Measurements from ENCODE around the gene COMMD1.
A peak's percentile ranks its signal among the peaks of the same experiment; 100 is the strongest.

The COMMD1 gene

GRCh38 chr2:61924895-61925663 is 19.6 kb downstream of the COMMD1 start:
- no peak for DNase-seq (ENCODE audit: low read depth)
- TF ChIP-seq CTCF (conservative IDR thresholded peaks at IDR 0.05; ENCODE audit: low read length): no peak
- no peak overlapping the region for H3K4me3 ChIP-seq (ENCODE audit: low read length)

GRCh38 chr2:61926531-61927477 is 21.3 kb downstream of the COMMD1 start:
- H3K4me3 ChIP-seq (ENCODE audit: low read length): no peak overlapping the region
- TF ChIP-seq CTCF (conservative IDR thresholded peaks at IDR 0.05; ENCODE audit: low read length): no peak
- DNase-seq (ENCODE audit: low read depth): no peak

- no peak overlapping the region for H3K4me3 ChIP-seq (ENCODE audit: low read length)
- DNase-seq (ENCODE audit: low read depth): peak; percentile 37
- no peak for TF ChIP-seq CTCF (conservative IDR thresholded peaks at IDR 0.05; ENCODE audit: low read length)
Observed at GRCh38 chr2:61928826-61929461, 23.5 kb downstream of the COMMD1 start.

- no peak overlapping the region for H3K4me3 ChIP-seq (ENCODE audit: low read length)
- TF ChIP-seq CTCF (conservative IDR thresholded peaks at IDR 0.05; ENCODE audit: low read length): no peak
- no peak for DNase-seq (ENCODE audit: low read depth)
Observed at GRCh38 chr2:61937098-61937497, 31.6 kb downstream of the COMMD1 start.

GRCh38 chr2:61937886-61938285 is 32.4 kb downstream of the COMMD1 start:
- TF ChIP-seq CTCF (conservative IDR thresholded peaks at IDR 0.05; ENCODE audit: low read length): no peak
- no peak overlapping the region for H3K4me3 ChIP-seq (ENCODE audit: low read length)
- DNase-seq (ENCODE audit: low read depth): no peak

- DNase-seq (ENCODE audit: low read depth): no peak
- H3K4me3 ChIP-seq (ENCODE audit: low read length): no peak overlapping the region
- no peak for TF ChIP-seq CTCF (conservative IDR thresholded peaks at IDR 0.05; ENCODE audit: low read length)
Observed at GRCh38 chr2:61938511-61938910, 33.0 kb downstream of the COMMD1 start.

Measured in AG10803 (cell line).